Testis (tissue), 2 donors: Measurements from ENCODE around the gene ERC1.

Source experiments
- POLR2A ChIP-seq: fragments of 450-650 bp; IDR thresholded peaks from one replicate; pipeline ENCODE4 v1.6.1; 2017; ENCODE audit warnings: antibody characterized with exemption, mild to moderate bottlenecking, moderate library complexity
- TF ChIP-seq, protein P1 (sequence below), 3 experiments: fragments of 450-650 bp in 2 of 3; fragments of 200-600 bp in 1 of 3; sonication (generic) in 1 of 3; IDR thresholded peaks; one replicate each; pipeline ENCODE4 v1.5.1; 2016 to 2019; ENCODE audit warnings: antibody characterized with exemption in 3 of 3, mild to moderate bottlenecking in 2 of 3, moderate library complexity in 1 of 3

DNA sequence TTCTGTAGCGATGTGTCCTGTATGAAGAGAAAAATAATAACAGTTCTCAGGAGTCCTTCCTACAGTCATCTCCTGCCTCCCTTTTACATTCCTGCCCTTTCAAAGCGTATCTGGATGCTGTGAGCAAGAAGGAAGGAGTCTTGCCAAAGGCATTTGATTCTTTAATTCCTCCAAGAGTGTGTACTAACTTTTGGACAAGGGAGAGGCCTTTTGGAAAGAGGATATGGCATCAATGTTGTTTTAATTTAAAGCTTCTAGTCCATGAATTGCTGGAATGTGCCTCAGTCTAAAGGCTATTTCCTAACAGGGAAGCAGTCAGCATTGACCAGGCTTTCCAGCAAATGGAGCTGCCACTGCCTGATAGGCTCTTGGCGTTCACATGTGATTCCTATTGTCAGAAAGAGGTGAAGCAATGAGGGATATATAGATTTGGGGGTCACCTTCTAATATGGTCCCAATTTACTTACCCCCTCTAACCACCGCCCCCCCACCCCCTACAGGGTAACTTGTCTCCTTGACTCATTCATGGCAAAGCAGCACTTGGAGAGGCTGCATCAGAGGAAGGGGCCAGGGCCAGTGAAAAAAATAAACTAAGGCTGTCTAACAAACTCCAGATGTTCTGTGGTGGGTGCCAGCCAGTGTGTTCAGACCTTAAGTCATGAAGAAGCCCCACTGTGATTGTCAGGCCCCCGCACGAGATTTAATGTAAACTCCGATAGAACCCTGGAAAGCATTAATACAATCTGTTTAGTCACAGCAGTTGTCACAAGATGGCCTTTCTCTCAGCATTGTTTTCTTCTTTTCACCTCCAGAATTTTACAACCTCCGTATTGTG is 383.1 kb downstream of the ERC1 start:
- no peak for TF ChIP-seq POLR2A
- TF ChIP-seq, protein P1, sequence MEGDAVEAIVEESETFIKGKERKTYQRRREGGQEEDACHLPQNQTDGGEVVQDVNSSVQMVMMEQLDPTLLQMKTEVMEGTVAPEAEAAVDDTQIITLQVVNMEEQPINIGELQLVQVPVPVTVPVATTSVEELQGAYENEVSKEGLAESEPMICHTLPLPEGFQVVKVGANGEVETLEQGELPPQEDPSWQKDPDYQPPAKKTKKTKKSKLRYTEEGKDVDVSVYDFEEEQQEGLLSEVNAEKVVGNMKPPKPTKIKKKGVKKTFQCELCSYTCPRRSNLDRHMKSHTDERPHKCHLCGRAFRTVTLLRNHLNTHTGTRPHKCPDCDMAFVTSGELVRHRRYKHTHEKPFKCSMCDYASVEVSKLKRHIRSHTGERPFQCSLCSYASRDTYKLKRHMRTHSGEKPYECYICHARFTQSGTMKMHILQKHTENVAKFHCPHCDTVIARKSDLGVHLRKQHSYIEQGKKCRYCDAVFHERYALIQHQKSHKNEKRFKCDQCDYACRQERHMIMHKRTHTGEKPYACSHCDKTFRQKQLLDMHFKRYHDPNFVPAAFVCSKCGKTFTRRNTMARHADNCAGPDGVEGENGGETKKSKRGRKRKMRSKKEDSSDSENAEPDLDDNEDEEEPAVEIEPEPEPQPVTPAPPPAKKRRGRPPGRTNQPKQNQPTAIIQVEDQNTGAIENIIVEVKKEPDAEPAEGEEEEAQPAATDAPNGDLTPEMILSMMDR (IDR thresholded peaks at IDR 0.05): no peak
